HCT116 (cell line): Measurements from ENCODE around the gene TRMT10B. TPM values are rescaled to one million over a fixed set of nuclear protein-coding genes. Genes with fewer than 3 reads are reported as not detected.

Source experiments
- ATAC-seq: fragments of 200-7000 bp; cut with Tn5 transposase; 2 replicates; pipeline ENCODE4 v1.9.1; 2020; ENCODE audit warnings: mild to moderate bottlenecking, moderate library complexity
- BruUV-seq: library from RNA; stranded (reverse); fragments of 400-500 nt; replicated peaks from 2 replicates; lab custom pipeline; 2021; lab: Mats Ljungman, UMichigan
- CTCF ChIA-PET: fragments of 300-600 bp; sonication (Branson Sonifier 250); formaldehyde crosslinking; loops from one replicate; lab custom pipeline; 2021; ENCODE audit warnings: antibody characterized with exemption; lab: Charles Lee
- POLR2A ChIA-PET: fragments of 300-600, 350-600 bp; sonication (Branson Sonifier 250); formaldehyde crosslinking; loops from one replicate; lab custom pipeline; 2021; ENCODE audit warnings: antibody characterized with exemption; lab: Charles Lee
- RAD21 ChIA-PET, 2 experiments: fragments of 300-600 bp; sonication (Branson Sonifier 250); formaldehyde crosslinking; loops; one replicate each; lab custom pipeline; 2023; ENCODE audit warnings: low total read pairs in 2 of 2; ENCODE audit not compliant: uncharacterized antibody in 2 of 2, unreplicated experiment in 2 of 2, low non-redundant PET in 1 of 2; lab: Charles Lee
- DNase-seq: peaks from one replicate; pipeline ENCODE4 v3.0.0-alpha.2; 2010; ENCODE audit warnings: low read depth, low spot score
- H2AFZ ChIP-seq: fragments of 200-600 bp; shearing (Covaris generic), sonication (generic); 2 replicates; pipeline ENCODE4 v1.6.1; 2017; ENCODE audit warnings: low read depth, mixed run types, mixed read lengths, antibody characterized with exemption, low read length; ENCODE audit not compliant: poor library complexity, severe bottlenecking
- H3K27ac ChIP-seq: 2 replicates; pipeline ENCODE4 v1.5.1; 2012; ENCODE audit warnings: low read depth, low read length
- H3K27me3 ChIP-seq: fragments of 200-600 bp; sonication (generic); 2 replicates; pipeline ENCODE4 v1.6.1; 2016; ENCODE audit warnings: mixed run types, low read length, mixed read lengths; ENCODE audit not compliant: insufficient read depth
- H3K36me3 ChIP-seq, 2 experiments: fragments of 200-500 bp in 1 of 2; fragments of 200-600 bp in 1 of 2; sonication (Bioruptor generic) in 1 of 2; sonication (generic) in 1 of 2; 2 replicates each; pipeline versions ENCODE4 v1.5.1 to v1.6.1; 2014 to 2016; ENCODE audit warnings: low read length in 2 of 2, inconsistent platforms in 1 of 2, mixed read lengths in 1 of 2, mixed run types in 1 of 2; ENCODE audit not compliant: insufficient read depth in 2 of 2, control insufficient read depth in 1 of 2
- H3K4me1 ChIP-seq, 2 experiments: fragments of 200-600 bp in 1 of 2; sonication (generic) in 1 of 2; 2 replicates each; pipeline versions ENCODE4 v1.5.1 to v1.6.1; 2012 to 2017; ENCODE audit warnings: low read length in 2 of 2, inconsistent platforms in 1 of 2, mild to moderate bottlenecking in 1 of 2, mixed read lengths in 1 of 2, mixed run types in 1 of 2, moderate library complexity in 1 of 2; ENCODE audit not compliant: insufficient read depth in 2 of 2, control insufficient read depth in 1 of 2
- H3K4me2 ChIP-seq: fragments of 200-600 bp; sonication (generic); 2 replicates; pipeline ENCODE4 v1.6.1; 2017; ENCODE audit warnings: mixed run types, low read length, mixed read lengths
- H3K4me3 ChIP-seq, 2 experiments: fragments of 200-600 bp in 1 of 2; sonication (generic) in 1 of 2; replicated peaks in 1 of 2; 2 replicates each; pipeline ENCODE4 v1.5.1; 2011 to 2016; ENCODE audit warnings: low read length in 2 of 2, control low read depth in 1 of 2, low read depth in 1 of 2, mild to moderate bottlenecking in 1 of 2, mixed read lengths in 1 of 2, mixed run types in 1 of 2
- H3K79me2 ChIP-seq: fragments of 200-600 bp; sonication (generic); 2 replicates; pipeline ENCODE4 v1.6.1; 2017; ENCODE audit warnings: mild to moderate bottlenecking, mixed run types, low read length, moderate library complexity, mixed read lengths; ENCODE audit not compliant: insufficient read depth
- H3K9ac ChIP-seq: fragments of 200-600 bp; sonication (generic); 2 replicates; pipeline ENCODE4 v1.6.1; 2016; ENCODE audit warnings: low read length, mixed read lengths
- H3K9me2 ChIP-seq: fragments of 200-600 bp; sonication (generic), shearing (Covaris generic); 2 replicates; pipeline ENCODE4 v1.6.1; 2017; ENCODE audit warnings: mixed run types, mild to moderate bottlenecking, moderate library complexity; ENCODE audit not compliant: insufficient read depth
- H3K9me3 ChIP-seq, 2 experiments: fragments of 200-500 bp in 1 of 2; fragments of 200-600 bp in 1 of 2; sonication (Bioruptor generic) in 1 of 2; sonication (generic) in 1 of 2; 2 replicates each; pipeline ENCODE4 v1.6.1; 2014 to 2017; ENCODE audit warnings: low read length in 2 of 2, mixed read lengths in 2 of 2, inconsistent platforms in 1 of 2, low read depth in 1 of 2, mild to moderate bottlenecking in 1 of 2, mixed run types in 1 of 2, moderate library complexity in 1 of 2; ENCODE audit not compliant: control insufficient read depth in 1 of 2, insufficient read depth in 1 of 2
- H4K20me1 ChIP-seq: fragments of 200-600 bp; sonication (generic), shearing (Covaris generic); 2 replicates; pipeline ENCODE4 v1.6.1; 2017; ENCODE audit warnings: mixed run types, mild to moderate bottlenecking, moderate library complexity; ENCODE audit not compliant: insufficient read depth
- CBX3 ChIP-seq: IDR thresholded peaks from 2 replicates; pipeline ENCODE4 v1.6.1; 2012; ENCODE audit warnings: low read depth
- CEBPB ChIP-seq: IDR thresholded peaks from 2 replicates; pipeline ENCODE4 v1.6.1; 2012; ENCODE audit warnings: low read depth
- EGR1 ChIP-seq: IDR thresholded peaks from 2 replicates; pipeline ENCODE4 v1.6.1; 2012; ENCODE audit warnings: low read depth
- ELF1 ChIP-seq: IDR thresholded peaks from 2 replicates; pipeline ENCODE4 v1.6.1; 2012; ENCODE audit warnings: low read depth, borderline replicate concordance
- EZH2 ChIP-seq: fragments of 200-600 bp; sonication (generic); IDR thresholded peaks from 2 replicates; pipeline ENCODE4 v1.6.1; 2017; ENCODE audit warnings: antibody characterized with exemption, mixed run types
- EZH2phosphoT487 ChIP-seq: fragments of 200-600 bp; IDR thresholded peaks from 2 replicates; pipeline ENCODE4 v1.6.1; 2018; ENCODE audit warnings: antibody characterized with exemption, borderline replicate concordance
- FOSL1 ChIP-seq: IDR thresholded peaks from 2 replicates; pipeline ENCODE4 v1.6.1; 2012; ENCODE audit warnings: low read depth
- JUND ChIP-seq: IDR thresholded peaks from 2 replicates; pipeline ENCODE4 v1.6.1; 2012
- POLR2A ChIP-seq: IDR thresholded peaks from 2 replicates; pipeline ENCODE4 v1.7.0; 2011; ENCODE audit warnings: borderline replicate concordance; ENCODE audit not compliant: insufficient read depth, insufficient read length; ENCODE audit errors: extremely low read depth
- SP1 ChIP-seq: IDR thresholded peaks from 2 replicates; pipeline ENCODE4 v1.6.1; 2012; ENCODE audit warnings: low read depth
- TCF7L2 ChIP-seq: IDR thresholded peaks from 2 replicates; pipeline ENCODE4 v1.7.0; 2011; ENCODE audit warnings: borderline replicate concordance, inconsistent platforms; ENCODE audit not compliant: insufficient read depth, insufficient read length; ENCODE audit errors: extremely low read depth
- ZFX ChIP-seq: fragments of 450-650 bp; IDR thresholded peaks from 2 replicates; pipeline ENCODE4 v1.6.1; 2017
- ZNF274 ChIP-seq: fragments of 200-500 bp; sonication (Bioruptor generic); IDR thresholded peaks from 2 replicates; pipeline ENCODE4 v1.6.1; 2014; ENCODE audit warnings: mild to moderate bottlenecking, low read depth, low read length, inconsistent platforms
- intact Hi-C: fragments of 100-400 bp; cut with micrococcal nuclease; formaldehyde crosslinking; loops from 2 replicates; pipeline ENCODE4 v1.10.0; 2022
- total RNA-seq: library from RNA; stranded (reverse); gene quantifications from one replicate; pipeline ENCODE4 v1.2.1, GENCODE V29; 2021; ENCODE audit not compliant: unreplicated experiment
- TF ChIP-seq, protein P1 (sequence below): IDR thresholded peaks from 2 replicates; pipeline ENCODE4 v1.6.1; 2012
- TF ChIP-seq, protein P2 (sequence below), 3 experiments: fragments of 200-600 bp in 1 of 3; sonication (generic) in 1 of 3; IDR thresholded peaks in 2 of 3; conservative IDR thresholded peaks in 1 of 3; 2 replicates each; pipeline ENCODE4 v1.5.1; 2012 to 2017; ENCODE audit warnings: low read depth in 2 of 3, low read length in 2 of 3, antibody characterized with exemption in 1 of 3, borderline replicate concordance in 1 of 3, control low read depth in 1 of 3, mild to moderate bottlenecking in 1 of 3, mixed read lengths in 1 of 3, mixed run types in 1 of 3, moderate library complexity in 1 of 3; ENCODE audit not compliant: insufficient read depth in 1 of 3
- TF ChIP-seq, protein P3 (sequence below): IDR thresholded peaks from 2 replicates; pipeline ENCODE4 v1.6.1; 2011; ENCODE audit warnings: mild to moderate bottlenecking, low read length, moderate library complexity; ENCODE audit not compliant: insufficient replicate concordance; ENCODE audit errors: extremely low read depth
- TF ChIP-seq, protein P4 (sequence below): IDR thresholded peaks from 2 replicates; pipeline ENCODE4 v1.6.1; 2012

TRMT10B gene
- total RNA-seq, 1 experiment from 2014 or later = 5.5 TPM

DNA sequence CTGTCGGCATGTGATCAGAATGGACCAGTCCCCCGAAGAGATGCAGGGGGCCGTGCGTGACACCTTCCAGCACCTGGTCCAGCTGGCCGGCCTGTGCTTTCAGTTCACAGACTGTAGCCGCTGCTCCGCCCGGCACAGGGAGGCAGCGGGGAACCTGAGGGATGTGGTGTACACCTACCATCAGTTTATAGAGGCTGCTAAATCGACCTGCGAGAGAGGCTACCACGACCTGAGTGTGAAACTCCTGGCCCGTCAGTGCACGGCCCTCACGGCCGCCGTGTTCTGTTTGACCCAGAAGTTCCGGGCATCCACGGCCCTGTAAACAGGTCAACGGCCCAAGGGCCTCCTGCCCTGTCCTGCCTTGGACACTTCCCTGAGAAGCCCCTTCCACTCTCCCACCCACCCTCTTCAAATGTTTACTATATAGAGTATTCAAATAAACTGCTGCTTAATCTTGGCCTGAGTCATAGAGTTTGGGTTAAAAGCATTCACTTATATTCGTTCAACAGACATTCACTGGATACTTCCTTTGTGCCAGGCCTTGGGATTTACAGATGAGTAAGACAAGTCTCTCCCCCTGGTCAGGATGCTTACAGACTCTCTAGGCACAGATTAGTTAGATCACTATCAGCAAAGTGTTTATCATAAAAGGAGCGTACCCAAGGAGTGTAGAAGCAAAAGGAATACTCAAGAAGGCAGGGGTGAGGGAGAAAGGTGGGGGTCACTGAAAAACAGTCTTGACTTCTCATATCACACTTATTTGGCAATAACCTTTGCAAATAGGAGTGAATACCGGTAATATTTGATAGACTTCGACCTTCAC, 6.9 kb upstream of the TRMT10B start:
- intact Hi-C loops = loop anchor here (2.0 to 10.0 kb wide), 3 partner anchors 164 to 616 kb away; partner anchors contain the start of gene POLR1E
- no peaks in the 10 kb centered on the region for H4K20me1 ChIP-seq
- H3K36me3 ChIP-seq = no peaks in the 10 kb centered on the region
- no peak overlapping the region for H3K4me2 ChIP-seq
- POLR2A ChIA-PET = no interaction called here
- H3K4me1 ChIP-seq = no peaks in the 10 kb centered on the region
- H3K4me3 ChIP-seq = no peak overlapping the region
- TF ChIP-seq, protein P1, sequence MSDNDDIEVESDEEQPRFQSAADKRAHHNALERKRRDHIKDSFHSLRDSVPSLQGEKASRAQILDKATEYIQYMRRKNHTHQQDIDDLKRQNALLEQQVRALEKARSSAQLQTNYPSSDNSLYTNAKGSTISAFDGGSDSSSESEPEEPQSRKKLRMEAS = no peak
- TF ChIP-seq CEBPB (no peak), JUND (no peak), TCF7L2 (no peak), SP1 (no peak), ZFX (no peak), POLR2A (no peak), EGR1 (no peak), EZH2 (no peak), EZH2phosphoT487 (no peak), ZNF274 (no peak), ELF1 (no peak), FOSL1 (no peak), CBX3 (no peak)
- TF ChIP-seq, protein P2, sequence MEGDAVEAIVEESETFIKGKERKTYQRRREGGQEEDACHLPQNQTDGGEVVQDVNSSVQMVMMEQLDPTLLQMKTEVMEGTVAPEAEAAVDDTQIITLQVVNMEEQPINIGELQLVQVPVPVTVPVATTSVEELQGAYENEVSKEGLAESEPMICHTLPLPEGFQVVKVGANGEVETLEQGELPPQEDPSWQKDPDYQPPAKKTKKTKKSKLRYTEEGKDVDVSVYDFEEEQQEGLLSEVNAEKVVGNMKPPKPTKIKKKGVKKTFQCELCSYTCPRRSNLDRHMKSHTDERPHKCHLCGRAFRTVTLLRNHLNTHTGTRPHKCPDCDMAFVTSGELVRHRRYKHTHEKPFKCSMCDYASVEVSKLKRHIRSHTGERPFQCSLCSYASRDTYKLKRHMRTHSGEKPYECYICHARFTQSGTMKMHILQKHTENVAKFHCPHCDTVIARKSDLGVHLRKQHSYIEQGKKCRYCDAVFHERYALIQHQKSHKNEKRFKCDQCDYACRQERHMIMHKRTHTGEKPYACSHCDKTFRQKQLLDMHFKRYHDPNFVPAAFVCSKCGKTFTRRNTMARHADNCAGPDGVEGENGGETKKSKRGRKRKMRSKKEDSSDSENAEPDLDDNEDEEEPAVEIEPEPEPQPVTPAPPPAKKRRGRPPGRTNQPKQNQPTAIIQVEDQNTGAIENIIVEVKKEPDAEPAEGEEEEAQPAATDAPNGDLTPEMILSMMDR (IDR thresholded peaks at IDR 0.05 in 2 of 3, conservative IDR thresholded peaks at IDR 0.05 in 1 of 3; ENCODE audit: borderline replicate concordance in 1 of 3, insufficient read depth in 1 of 3, low read depth in 2 of 3, low read length in 2 of 3) = no peak
- TF ChIP-seq, protein P3, sequence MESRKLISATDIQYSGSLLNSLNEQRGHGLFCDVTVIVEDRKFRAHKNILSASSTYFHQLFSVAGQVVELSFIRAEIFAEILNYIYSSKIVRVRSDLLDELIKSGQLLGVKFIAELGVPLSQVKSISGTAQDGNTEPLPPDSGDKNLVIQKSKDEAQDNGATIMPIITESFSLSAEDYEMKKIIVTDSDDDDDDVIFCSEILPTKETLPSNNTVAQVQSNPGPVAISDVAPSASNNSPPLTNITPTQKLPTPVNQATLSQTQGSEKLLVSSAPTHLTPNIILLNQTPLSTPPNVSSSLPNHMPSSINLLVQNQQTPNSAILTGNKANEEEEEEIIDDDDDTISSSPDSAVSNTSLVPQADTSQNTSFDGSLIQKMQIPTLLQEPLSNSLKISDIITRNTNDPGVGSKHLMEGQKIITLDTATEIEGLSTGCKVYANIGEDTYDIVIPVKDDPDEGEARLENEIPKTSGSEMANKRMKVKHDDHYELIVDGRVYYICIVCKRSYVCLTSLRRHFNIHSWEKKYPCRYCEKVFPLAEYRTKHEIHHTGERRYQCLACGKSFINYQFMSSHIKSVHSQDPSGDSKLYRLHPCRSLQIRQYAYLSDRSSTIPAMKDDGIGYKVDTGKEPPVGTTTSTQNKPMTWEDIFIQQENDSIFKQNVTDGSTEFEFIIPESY = no peak
- TF ChIP-seq, protein P4, sequence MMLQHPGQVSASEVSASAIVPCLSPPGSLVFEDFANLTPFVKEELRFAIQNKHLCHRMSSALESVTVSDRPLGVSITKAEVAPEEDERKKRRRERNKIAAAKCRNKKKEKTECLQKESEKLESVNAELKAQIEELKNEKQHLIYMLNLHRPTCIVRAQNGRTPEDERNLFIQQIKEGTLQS = no peak
- TF ChIP-seq, all 23 proteins: peak for 0
- no peaks in the 10 kb centered on the region for H3K27me3 ChIP-seq
- H3K27ac ChIP-seq = no peak overlapping the region
- no TSS peak for BruUV-seq
- ChIA-PET CTCF (interaction anchor here (0.8 kb wide), 1 partner anchor 517 kb away, joined by 3 read pairs; no protein-coding TSS in a partner anchor), RAD21 (no interaction called here)
- H2AFZ ChIP-seq = peak overlapping the region; percentile 73
- H3K9ac ChIP-seq = no peak overlapping the region
- H3K79me2 ChIP-seq = no peaks in the 10 kb centered on the region
- ATAC-seq (peak; percentile 41), DNase-seq (no peak)
- H3K9me2 ChIP-seq = no peaks in the 10 kb centered on the region
- no peaks in the 10 kb centered on the region for H3K9me3 ChIP-seq
